GM18499 (cell line): Measurements from ENCODE around the gene CORO1C.

ENCODE experiments used
- ATAC-seq: cut with Tn5 transposase; IDR thresholded peaks from one replicate; pipeline ENCODE4 v1.9.1; 2021; ENCODE audit warnings: moderate number of reproducible peaks; ENCODE audit not compliant: insufficient read depth, unreplicated experiment

CORO1C gene

DNA sequence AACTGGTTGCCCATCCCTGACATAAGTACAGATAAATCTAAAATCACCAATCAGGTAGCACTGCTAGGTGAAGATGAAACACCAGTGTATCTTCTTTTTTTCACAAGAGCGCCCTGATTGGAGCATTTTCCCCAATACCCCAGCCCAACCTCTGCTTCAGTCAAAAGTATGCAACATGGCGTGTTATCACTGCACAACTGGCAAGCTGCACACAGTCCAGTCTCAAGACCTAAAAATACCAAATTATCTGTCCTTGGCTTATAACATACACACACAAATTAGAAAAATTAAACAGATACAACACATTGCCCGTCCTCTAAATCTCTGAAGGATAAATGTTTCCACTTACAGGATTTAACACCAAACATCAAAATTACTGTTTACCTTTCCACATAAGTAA is 77.4 kb downstream of the CORO1C start:
- ATAC-seq, result no peak

DNA sequence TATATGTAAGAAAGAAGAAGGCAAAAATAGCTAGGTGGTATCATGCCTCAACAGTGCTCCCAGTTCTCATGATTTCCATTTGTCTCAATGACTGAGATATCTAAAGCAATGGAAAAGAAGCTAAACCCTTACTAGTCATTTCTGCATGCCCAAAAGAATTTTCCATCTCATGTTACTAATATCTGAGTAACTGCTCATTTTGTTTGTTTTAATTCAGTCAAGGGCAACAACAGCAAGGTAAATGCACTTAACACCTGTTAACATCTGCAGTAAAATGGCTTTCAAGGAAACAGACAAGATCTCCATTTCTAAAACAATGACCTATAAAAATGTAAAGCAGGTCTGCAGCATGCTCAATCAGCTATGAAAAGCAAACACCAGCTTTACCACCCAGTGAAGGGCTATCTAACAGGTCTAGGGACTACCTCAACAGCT is 78.2 kb downstream of the CORO1C start:
- ATAC-seq, result no peak

DNA sequence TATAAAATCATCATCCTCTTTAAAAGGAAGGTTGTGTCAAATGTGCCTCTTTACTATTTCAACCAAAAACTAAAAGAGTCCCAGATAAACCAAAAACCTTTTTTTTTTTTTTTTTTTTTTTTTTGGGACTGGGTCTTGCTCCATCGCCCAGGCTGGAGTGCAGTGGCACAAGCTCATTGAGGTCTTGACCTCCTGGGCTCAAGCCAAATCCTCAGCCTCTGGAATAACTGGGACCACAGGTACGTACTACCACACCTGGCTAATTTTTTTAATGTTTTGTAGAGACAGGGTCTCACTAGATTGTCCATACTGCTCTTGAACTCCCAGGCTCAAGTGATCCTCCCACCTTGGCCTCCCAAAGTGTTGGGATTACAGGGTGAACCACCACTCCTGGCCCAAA is 81.2 kb downstream of the CORO1C start:
- no peak for ATAC-seq

DNA sequence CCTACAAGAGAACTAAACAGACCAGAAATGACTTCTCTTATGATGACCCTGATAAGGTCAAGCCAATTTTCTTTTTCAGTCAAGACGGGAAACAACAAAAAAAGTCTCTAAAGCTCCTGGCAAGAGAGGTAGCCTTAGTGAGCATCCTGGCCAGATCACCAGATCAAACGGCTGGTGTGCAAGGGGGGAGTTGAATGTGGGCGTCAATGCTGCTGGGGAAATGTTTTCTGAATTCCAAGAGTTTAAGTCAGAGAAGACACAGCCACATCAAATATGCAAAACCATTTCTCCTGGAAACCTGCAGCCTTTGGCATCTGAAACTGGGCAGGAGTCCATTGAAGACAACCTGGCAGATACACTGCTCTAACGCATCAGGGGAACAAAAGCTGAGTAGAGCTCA is 81.6 kb downstream of the CORO1C start:
- ATAC-seq, result no peak

DNA sequence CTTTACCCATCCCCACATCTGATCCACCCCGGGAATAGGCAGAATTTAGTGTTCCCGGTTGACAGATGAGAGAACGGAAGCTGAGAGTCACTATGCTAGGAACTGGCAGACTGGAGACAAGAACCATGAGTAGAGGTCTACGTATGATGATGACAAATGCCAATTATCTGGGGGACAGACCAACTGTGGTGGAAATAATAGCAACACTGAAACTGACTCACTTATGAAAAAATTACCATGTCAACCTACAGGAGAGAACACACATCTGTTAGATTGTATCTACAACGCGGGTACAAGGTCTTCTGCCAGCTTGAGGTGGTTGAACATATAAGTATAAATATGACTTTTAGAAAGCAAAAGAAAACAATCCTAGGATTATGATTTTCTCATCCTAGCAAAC is 82.2 kb downstream of the CORO1C start:
- no peak for ATAC-seq

DNA sequence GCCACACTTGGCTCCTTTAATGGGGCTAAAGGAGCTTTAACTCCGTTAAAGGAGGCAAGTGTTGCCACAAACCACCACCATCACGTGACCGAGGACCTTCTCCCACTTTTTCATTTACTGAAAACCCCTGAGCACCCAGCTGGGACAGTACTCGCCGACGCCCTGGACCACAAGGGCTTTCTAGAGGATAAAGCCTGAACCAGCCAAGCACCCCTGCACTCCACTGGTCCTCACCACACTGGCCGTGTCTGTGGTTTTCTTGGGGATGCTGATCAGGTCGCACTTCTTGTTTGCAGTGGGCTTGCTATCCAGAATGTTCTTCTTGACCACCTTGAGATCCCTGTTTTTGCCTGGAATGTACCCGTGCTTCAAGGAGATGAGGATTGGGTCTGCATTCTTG is 82.9 kb downstream of the CORO1C start:
- no peak for ATAC-seq

DNA sequence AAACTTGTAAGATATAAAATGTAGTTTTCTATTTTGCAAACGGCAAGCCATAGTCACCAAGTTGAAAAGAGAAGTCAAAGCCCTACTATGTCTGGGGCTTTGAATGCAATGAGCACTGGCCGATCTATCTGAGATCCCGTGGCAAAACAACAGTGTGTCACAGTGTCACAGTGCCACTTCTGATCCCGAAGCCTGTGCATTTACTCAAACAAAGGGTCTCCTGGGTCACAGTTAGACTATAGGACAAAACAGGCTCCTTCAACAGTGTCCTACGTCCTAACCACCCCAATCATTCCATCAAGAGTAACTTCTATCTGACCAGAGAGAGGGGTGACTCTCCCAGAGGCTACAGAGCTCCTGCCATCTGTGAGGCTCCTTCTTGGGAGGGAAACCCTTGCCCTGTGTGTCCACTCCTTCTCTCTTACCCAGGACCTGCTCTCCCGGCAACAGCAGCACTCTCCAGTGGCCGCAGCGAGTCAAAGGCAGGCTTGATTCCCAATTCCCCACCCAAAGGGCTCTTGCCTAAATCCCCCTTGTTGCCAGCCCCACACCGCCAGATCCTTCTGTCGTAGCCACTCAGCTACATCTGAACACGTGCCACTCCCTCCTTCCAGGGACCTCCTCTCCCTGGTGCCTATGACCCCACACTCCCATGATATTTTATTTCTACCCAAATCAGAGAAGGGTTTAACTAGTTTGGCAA is 83.6 kb downstream of the CORO1C start:
- no peak for ATAC-seq

DNA sequence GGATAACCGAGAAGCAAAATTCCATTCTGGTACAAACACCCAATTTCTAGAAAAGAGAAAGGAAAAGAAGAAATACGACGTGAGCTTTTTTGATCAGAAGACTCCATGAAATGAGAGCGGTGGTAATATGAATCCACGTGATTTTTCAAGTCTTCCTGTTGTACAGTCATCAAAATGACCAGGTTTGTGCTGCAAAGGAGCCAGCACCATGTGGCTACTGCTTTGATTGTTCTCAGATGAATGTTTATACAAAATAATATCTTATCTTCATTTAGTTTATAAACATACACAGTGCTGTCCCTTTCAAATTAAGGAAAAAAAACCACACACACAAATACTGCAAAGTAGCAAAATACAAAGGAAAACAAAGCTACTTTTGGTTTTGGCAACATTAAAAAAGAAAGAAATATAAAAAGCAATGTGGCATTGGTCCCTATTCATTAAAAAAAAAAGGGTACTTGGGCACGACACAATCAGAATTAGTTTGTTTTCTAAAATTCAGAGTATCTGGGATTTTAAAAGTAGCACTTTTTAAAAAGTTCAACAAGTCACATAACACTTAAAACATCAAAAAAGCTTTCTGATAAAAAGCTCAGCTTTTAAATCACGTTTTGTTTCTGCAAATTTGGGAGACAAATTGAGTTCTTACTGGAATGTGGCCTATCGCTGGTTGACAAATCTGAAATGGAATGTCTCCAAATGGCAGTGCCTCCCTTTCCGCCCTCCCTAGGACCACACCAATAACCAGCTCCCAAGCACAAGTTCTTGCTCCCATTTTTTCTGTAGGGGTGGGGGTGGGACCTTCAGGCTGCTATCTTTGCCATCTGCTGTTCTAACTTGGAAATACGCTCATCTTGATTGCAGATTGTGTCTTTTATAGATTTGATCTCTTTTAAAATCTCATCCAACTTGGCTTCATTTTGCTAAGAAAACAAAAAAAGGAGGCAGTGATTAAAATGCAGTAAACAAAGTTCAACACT is 84.4 kb downstream of the CORO1C start:
- ATAC-seq, result no peak

DNA sequence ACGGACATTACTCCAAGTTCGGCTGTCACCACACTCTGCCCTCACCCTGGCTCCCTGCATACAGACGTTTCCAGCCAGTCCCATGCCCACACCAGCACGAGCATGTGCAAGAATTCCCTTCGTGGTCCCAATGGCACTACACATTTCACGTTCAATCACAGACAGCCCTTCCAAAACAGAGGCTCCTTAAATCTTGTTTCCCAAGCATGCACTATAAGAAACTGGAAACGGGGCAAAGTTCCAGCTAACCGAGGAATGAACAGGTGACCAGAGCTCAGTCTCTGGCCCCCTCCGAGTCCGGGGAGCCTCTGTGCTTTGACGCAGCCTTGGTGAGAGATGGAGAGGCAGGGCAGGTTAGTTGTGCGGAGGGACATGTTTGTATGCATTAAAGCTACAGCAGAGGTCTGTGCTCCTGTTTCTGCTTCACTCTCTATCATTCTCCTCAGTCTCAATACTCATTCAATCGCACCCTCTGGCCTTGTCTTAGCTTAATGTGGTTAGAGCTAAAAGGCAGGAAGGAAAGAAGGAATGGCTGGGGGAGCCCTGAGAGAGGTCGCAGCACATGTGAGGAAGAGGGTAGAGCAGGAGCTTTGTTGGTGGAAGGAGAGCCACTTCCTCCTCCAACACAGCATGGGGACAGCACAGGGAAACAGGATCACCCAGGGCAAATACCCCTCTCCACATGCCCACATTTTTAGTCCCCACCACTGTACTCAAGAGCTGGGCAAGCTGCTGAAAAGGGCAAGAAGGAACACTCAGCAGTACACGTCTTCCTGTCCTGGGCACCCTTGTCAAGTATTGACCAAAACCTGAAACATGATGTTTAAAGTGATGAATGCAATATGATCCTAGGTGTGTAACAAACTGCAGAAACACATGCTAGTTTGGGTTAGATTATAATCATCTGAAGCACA is 85.4 kb downstream of the CORO1C start:
- ATAC-seq, result no peak

DNA sequence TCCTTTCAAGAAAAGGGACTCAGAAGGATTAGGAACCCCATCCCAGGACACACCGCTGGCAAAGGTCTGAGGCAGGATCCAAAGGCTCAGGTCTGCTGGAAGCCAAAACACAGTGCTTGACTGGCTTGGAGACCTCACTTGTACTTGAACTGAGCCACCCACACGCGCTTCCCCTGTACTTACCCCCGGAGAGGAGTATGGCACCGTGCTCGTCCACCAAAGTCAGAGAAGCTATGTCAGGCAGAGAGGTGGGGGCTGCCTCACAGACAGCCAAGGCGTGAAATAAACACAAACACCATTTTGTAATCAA is 86.6 kb downstream of the CORO1C start:
- ATAC-seq, result no peak

DNA sequence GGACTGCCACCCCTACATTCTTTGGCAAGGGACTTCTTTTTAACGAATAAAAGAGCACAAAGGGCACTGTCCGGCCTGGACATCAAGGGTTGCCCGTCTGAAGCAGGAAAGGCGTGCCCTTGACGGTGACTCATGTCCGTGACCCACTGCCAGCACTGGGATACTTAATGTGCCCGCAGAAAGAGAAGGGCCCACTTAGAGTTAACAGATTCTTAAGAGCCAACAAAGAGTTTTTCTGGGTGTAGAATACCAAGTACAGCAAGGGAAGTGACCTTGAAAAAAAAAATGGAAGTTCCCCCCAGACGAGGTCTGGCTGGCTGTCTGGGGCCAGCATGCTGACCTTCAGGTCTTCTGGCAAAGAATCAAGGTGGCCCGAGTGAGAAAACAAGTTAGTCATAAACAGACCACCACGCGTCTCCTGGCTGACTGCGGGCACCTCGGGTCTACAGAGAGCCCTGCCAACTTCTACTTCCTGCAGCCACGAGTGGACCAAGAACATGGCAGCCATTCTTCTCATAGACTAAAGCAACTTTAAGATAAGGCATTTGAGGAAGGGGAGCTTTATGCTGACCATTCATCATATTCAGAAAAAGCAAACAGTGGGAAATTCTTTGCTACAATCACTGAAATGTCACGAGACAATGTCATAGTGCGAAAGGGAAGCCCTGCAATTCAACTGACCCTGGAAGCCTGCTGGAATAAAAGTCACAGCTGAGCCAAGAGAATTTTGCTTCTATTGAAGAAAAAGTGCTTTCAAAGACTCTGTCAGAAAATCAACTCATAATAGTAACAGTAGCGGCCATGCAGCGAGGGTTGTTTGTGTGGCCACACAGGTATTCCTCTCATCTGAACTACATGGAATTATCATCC is 87.1 kb downstream of the CORO1C start:
- no peak for ATAC-seq

DNA sequence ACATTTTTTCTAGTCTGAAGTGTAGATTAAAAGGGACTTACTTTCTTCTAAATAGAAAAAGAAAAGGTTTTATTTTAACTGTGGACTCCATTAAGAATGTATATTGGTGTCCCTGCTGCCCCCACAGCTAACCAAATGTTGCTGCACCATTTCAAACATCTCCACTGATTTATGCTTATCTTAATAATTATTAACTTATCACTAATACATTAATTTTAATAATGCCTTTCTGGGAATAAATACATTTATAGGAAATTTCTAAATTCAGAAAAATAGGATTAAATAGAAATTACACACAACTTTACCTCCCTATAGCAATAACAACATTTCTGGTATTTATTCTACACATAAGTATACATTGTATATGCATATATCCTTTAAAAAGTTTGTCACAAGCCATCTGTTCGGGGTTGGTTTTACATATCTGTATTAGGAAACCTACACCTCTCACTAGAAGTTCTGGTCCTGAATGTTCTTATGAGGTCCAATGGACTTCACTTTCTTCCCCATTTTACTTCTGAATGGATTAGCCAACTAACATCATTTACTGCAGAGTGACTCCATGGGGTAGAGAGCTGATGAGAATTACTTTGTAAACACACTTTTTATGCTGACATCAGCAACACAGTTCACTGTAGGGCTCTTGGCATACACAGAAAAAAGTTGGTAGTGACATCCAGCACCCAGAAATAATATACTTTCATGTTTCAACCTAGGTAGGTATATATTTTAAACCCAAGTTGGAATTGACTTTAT is 88.2 kb downstream of the CORO1C start:
- no peak for ATAC-seq

DNA sequence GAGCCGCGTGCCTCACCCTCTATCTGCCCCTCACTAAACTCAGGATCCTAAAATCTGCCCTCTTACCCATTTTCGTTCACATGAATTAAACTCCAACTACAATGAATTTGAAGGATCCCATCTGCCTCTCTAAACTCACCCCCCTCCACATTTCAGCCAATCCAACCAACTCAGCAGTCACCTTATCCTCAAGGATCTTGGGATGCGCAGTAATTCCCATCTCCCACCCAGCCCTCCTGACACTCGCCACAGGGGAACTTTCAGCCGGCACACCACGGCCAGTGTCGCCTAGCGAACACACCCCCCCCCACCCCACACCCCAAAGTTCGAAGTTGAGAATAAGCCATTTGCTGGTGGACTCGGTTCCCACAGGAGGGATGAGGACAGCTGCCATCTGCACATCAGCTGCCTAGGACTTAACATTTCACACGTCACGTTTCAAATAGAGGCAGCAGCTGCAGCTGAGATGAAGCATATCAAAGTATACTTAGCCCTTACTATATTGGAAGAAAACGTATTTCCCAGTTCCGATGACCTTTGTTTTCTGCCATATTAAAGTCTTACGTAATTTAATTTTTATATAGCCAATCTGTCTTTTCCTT is 88.9 kb downstream of the CORO1C start:
- ATAC-seq, result no peak

DNA sequence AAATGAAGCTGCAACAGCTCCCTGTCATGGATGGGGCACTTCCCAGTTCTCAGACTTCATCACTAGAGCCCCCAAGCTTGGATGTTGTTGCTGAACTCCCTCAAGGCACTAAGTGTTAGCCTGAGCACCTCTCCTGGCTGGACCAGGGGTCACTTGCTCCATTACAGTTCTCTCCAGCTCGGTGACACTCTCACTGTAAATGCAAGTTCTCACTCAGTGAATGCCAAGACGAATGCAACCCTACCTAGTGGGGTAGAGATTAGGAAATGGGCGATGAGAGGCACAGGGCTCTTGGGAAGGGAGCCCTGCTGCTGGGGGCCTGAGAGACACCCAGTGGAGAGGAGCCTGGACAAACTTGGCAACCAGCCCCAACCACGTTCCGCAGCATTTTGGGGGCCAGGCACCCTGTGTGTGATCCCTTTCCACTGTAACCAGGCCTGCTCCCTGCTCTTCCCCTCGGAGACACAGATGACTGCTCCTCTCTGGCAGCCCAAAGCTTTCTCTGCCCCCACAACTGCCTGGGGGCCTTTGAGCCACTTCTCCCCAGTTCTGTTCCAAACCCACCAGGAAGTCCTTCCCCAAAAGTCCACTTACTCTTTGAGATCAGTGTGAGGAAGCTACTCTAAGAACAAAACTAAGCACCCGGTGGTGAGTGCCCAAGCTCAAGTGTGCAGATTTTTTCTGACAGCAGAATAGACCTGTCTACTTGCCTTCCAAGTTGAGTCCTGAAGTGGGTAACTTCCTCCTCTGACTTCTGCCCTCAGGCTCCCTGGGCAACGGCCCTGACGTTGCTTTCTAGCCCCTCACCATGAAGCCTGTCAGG is 89.7 kb downstream of the CORO1C start:
- no peak for ATAC-seq

DNA sequence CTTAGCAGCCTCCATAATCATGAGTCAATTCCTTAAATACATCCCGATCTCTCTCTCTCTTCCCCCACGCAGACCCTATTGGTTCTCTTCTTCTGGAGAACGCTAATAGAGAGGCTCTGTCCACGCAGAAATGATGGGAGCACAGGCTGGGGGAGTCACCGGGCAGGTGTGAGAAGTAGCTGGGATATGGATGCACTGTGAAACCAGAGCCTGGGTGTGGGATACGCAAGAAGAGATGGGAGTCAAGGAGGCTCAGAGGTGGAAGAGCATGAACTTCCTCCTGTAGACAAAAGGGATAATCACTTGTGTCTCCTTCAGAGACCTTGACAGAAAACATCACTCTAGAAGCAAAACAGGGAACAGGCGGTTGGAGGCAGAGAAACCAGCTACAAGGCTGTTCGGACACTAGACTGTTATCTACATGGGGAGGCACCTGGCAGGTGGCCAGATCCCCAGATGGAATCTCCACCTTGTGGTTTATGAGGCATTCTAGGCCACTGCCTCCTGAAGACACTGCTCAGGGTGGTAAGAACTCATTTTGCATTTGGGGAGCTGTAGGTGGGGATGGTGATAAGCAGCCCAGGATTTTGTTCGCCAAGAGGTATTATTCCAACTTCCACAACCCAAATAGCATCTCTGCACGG is 90.4 kb downstream of the CORO1C start:
- no peak for ATAC-seq

DNA sequence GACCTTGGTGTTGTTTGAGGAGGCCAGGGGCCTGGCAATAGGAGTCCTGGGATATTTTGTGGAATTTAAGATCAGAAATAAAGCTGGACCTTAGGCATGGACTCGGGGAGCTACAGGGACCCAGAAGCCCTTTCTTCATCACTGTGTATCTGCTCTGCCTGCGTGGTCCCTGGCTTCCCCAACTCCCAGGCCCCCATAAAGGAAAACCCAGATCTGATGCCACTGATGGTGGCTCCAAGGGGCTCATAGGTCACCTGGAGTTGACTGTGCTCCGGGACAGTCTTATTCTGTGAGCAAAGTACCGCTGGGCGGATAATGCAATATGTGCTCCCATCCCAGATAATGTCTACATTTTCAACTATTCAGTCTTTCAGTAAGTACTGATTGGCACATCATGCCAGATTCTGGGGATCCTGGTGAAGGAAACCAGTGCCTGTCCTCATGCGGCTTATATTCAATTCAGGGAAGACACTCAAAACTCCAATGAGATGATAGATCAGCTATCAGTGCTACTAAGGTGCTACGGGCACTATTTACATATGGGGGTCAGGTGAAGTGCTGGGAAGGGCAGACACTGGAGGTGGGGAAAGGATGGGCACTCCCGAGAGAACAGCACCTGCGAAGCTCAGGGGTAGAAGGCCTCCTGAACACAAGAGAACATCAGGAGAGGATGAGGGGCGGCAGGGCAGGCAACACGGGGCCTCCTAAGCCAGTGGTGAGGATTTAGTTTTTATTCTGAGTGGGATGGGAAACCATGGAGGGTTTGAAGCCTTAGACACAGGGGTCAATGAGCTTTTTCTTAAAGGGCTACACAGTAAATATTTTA is 92.1 kb downstream of the CORO1C start:
- no peak for ATAC-seq
